GM18520 (cell line): ENCODE data around the gene TRPM3.

Source experiments
- ATAC-seq: cut with Tn5 transposase; IDR thresholded peaks from one replicate; pipeline ENCODE4 v1.9.1; 2021; ENCODE audit not compliant: unreplicated experiment

TRPM3 gene

DNA sequence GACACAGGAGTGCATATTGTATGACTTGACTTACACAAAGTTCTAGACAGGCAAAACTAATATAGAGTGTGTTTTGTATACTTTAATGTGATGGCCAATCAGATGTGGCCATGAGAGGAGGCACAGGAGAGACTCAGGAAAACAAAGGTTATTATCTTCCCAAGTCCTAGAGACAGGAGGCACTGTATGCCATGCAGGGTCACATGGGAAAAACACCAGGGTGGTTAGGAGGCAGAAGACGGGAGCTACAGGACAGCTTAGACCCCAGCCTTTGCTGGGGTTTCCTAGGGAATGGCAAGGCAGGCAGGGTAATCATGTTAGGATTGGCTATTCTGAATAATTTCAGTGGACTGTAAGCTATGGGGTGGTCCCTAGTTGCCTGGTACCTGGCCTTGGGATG lies 16.2 kb downstream of the TRPM3 start:
- ATAC-seq, result no peak

DNA sequence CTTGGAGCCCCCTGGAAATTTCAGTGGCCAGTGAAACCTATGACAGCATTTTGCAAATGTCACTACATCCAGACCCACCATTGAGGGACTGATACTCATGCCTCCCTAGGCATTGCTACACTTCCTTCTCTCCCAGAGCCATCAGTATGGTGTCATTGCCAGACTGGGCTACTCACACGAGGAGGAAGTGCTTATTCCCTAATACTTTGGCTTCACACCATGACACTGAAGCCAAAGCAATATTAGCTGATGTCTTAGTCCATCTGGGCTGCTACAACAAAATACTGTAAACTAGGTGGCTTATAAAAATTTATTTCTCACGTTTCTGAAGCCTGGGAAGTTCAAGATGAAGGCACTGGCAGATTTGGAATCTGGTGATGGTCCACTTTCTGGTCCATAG lies 22.6 kb downstream of the TRPM3 start:
- no peak for ATAC-seq

DNA sequence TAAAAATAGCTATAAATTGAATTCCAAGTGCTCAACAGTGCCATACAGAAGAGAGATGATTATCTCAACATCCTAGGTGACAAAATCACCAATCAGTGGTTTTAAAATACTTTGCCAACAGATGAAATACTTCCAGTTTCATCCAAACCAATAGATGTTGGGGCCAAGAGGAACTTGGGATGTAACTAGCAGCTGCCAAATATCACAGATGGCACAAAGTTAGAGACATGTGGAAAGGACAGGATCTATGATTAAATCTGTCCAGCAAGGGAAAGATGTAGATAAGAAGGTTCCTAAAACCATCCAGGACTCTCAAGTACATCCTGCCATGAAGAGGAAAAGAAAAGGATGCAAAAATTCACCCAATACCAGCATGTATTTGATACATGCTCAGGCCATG lies 23.8 kb downstream of the TRPM3 start:
- no peak for ATAC-seq

DNA sequence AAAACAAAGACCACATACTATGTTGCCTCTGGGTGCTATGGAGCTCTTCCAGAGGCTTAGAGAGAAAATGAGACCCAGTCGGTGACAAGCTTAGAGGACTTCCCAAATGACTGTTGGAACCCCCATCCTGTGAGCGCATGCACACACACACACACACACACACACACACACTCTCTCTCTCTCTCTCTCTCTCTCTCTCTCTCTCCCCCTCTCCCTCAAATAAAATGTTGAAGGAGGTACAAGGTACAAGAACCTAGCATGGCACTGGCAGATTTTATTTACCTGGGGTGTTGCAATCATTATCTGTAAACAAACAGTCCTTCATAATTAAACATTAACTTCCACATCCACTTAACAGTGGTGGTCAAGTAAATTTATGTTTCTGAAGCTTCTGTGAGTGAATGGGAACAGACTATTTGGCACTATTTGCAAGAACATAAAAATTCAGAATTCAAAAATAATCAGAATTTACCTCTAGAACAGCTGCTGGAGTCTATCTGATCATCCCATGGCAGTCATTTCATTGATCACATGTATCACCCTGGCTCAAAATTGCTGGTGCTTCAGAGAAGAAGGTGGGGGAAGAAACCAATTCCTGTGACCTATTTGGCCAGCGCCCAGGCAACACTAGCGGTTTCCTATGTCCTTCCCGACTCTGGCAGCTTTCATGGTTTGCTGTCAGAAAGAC lies 24.9 kb downstream of the TRPM3 start:
- ATAC-seq, result no peak

DNA sequence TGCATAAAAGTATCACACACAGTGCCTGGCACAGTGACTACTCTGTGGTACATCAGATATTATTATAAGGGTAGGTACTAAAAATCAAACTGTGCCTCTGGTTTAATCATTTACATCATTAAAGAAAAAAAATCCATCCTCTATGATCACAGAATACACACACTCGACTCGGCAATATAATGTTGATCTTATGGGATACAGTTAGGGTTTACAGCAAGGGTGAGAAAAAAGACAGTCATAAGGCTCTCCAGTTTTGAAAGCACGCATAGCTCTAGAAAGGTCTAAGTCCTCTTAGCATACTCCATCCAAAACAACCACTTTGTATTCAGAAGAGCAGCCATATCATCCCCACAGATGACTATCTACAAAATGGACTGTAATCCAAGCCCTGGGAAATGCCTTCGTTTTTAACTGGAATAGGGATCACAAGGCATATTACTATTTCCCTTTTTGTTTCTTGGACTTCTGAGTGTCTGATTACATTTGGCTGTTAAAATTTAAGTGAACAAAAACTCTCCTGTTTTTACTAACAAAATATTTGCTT lies 26.6 kb downstream of the TRPM3 start:
- ATAC-seq, result no peak

DNA sequence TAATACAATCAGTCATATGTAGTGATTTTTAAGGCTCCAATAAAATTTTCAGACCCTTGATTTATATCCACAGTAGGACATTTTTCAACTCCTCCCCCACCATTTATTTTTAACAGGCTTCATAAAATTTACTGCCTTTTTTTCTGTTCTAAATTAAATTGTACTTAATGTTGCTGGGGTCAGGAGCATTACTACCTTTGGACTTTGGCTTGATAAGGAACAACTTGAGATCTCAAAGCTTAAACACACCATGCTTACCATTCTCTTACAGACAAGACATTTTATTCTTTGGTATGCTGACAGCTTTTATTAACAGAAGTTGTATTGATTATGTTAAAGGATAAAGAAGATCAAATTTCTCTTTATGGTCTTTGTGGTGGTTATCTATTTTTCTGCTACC lies 30.5 kb downstream of the TRPM3 start:
- no peak for ATAC-seq

DNA sequence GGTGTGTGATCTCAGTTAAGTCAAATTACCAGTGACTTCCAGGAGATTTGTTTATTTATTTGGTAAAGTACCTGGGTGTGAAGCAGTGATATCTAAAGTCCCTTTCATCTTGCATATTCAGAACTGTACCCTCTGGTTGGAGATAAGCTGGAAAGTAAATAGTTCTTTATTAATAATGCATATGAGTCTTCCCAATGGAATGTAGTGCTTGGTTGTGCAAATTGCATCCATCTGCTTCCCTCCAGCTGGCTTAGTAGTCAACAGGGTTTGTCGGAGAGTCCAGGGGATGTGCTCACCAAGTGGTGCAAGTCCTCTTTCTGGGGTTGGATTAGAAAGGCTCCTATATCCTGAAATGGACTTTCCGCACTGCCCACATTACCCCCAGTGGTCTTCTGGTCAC lies 42.0 kb downstream of the TRPM3 start:
- ATAC-seq, result no peak

DNA sequence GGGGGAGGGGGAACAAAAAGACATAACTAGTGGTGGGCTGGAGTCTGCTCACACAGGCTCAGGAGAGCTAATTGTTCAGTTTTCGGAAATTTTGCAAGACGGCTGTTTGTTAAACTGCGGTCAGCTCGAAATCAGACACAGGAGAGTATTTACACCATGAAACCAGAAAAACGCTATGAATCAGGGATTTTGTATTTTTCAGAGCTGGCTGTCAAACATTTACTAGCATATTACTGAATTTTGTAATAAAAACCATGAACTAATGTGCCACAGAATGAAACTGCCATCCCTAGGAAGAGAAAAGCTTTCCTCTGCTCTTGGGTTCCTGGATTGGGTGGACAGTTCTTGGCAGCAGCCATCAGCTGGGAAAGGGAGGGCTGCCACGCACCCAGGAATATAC lies 45.3 kb downstream of the TRPM3 start:
- ATAC-seq, result no peak

DNA sequence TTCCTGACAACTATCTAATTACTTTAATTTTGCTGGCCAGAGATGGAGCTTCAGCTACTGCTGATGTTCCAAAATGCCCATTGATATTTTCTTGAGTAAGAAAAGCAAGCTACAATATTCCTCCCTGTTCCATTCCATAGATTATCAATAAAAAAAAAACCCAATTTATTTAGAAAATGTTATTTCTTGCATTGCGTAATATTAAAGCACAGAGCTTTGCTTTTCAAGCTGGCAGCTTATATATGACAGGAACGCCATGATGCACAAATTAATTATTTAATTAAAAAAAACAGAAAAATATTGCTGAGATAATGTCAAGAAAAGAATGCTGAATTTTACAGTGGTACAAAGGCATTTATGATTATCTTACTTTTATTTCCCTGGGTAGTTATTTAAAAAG lies 47.9 kb downstream of the TRPM3 start:
- no peak for ATAC-seq

DNA sequence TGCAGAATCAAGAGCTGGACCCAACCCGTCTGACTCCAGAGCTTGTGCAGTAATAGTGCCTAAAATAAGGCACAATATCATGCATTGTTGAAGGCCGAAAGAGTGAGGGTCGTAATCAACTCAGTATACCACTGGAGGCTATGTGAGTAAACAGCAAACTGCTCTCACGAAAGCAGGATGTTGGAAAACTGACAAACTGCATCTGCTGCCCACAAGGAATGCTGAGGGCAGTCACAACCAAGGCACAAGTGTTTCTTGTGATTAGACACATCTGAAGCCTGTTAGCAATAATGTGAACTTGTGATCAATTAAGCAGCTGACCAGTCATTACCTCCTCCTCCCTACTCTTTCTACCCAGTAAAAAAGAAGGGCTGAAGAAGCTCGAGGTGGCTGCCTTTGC lies 48.8 kb downstream of the TRPM3 start:
- no peak for ATAC-seq

DNA sequence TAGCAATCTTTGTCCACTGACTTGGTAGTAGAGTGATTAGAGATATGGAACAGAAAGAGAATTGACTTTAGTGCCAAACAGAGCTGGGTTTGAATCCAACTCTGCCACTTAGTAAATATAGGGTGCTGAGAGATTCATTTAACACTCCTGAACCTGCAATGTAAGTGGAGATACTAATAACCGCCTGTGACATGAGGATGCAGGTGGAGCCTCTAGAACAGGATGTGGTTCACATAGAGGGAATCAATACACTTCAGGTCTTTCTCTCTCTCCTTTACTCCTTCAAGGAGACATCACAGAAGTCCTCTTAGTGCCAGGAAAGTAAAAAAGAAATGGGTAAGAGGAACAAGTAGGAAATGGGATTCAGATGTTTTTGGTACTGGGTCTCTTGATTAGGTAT lies 49.8 kb downstream of the TRPM3 start:
- no peak for ATAC-seq

DNA sequence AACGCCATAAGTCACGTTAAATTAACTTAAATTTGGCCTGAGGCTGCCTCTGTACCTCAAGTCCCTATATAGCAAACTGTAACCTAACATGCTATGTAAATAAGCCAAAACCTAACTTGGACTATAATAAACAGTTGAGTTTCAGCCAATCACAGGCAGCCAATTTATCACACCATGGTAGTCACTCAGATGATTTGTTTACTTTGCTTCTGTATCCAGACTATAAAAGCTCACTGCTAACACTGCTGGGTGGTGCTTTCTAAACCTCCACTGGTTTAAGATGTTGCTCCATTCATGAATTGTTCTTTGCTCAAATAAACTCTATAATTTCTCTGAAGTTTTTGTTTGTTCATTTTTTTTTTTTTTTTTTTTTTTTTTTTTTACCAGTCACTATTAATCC lies 62.8 kb downstream of the TRPM3 start:
- ATAC-seq, result no peak

DNA sequence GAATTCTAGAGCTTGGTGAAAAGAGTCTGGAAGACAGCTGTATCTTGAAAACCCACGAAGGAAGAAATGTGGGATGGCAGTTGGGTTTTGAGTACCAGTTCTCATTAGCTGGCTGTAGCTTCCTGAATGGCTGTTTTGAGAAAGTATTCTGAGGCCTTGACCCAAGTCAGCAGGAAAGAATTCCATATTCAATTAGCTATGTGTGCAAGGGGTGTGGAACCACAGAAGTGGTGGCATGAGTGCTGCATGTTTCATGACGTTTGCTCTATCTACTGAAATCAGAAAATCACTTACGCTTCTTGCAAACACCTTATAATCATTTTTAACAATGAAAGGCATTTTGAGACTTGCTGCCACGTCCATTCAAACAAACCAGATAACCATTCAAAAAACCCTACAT lies 69.1 kb downstream of the TRPM3 start:
- no peak for ATAC-seq

DNA sequence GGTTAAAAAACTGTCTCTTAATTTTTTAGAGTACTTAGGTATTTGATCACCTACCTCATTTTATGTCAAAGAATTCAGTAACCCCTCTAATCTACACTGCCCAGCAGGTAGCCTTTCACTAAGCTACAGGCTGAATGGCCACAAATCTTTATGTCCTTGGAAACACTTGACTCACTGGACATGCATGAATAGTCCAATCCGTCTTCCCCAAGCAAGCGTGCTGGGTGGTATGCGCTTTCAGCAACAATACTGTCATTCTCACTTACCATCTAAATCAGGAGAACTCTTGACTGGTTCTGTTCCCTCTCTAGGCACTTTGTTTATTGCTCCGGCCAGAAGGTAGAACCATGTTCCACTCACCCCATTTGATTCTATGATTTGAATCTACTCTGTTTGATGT lies 73.1 kb downstream of the TRPM3 start:
- no peak for ATAC-seq

DNA sequence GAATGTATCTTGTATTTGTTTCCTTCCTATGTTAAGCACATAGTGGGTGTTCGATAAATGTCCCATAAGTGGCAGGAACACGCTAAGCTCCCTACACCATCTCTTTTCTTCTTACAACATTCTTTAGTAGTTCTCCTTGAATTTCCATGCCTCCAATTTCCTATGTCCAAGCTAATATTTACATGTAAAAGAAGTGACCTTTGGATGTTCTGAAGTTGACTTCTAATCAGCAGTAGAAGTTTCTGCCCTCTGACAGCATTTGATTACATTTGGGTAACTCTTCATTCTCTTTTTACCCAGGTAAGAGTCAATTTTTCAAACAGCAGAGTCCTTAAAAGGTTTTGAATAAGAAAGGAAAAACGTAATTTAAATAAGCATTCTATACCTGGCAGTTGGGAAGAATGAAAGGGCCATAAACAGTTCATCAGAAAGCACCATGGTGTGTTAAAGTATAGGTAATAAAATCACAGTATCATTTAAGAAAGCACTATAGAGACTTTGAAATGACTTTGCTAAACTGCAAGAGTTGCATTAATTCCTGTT lies 78.9 kb downstream of the TRPM3 start:
- ATAC-seq, result no peak

DNA sequence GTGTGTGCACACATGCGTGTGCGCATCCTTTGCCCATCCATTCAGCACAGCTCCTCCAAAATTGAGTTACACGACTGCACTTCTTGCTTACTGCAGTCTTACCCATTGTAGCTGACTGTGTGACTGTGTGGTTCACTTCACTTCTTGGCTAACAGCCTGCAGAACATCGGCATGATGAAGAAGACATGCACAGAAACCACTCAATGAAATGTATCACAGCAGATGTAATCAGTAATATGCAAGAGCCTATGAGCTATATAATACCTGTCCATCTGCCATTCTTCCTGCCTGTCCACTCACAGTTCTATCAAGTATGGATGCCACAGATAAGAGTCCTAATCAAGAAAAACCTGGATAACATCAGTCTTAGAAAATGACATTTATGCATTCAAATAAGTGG lies 83.9 kb downstream of the TRPM3 start:
- no peak for ATAC-seq

DNA sequence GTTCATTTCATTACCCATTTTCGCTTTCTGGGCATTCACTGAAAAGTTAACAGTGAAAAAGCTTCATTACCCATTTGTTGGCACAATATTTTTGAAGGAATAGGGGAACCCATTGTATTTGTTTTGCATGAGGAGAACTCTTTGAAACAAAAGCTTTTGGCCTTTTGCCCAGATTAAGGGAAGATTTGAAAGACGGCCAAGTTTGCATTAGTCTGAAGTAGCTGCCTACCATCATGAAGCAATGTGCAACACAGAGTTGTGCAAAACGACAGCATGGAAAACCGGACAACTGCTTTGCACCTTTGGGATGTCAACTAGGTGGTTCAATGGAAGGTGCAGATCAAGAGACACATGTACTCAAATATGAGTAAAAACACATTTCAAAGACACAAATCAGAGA lies 84.9 kb downstream of the TRPM3 start:
- ATAC-seq, result no peak

DNA sequence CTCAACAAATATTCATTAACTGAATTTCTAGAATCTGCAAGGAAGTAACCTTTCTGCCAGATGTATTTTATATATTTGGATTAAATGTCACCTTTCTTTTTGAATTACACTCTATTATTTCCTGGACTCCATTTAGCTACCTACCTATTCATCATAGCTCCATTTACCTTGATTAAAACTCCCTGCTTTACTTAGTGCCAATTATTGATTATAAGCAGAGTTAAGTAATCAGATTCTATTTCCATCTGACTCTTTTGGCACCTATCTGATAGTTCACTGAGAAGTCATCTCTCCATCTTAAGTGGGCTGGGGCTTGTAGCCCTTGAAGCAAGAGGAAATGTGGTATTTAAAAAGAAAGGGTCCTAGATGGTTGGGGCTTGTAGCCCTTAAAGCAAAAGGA lies 88.6 kb downstream of the TRPM3 start:
- no peak for ATAC-seq

DNA sequence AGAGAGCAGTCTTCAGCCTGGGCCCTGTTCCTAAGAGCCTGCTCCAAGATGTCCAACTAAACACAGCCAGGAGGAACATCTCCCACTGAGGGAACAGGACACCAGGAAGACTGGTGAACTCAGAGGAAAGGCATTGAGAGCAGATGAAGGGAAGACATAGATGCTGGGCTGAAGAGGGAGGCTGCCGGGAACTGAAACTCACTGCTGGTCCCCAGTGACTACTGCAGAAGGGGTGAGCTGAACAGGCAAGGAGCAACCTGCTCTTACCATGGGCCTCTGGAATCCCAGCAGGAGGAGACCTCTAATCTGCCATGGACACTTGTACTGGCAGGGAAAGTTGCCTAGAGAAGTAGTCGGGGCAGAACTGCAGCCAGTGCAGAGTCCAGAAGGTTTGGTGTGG lies 95.7 kb downstream of the TRPM3 start:
- no peak for ATAC-seq

DNA sequence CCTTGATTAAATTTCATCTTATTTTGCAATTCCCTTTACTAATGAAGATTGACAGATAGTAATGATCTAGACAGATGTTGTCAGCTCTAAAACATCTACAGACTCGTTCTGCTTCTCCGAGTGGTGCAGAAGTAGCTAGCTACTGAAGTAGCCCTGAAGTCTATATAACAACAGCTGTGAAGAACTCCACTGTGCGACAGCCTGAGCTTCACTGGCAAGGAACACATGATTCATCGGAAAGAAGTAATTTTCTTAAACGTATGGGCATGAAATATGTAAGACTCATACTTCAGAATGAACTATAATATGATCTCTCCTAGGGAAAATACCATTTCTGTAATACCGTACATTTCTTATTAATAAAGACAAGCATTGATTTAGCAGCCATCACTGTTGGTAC lies 96.2 kb downstream of the TRPM3 start:
- no peak for ATAC-seq

DNA sequence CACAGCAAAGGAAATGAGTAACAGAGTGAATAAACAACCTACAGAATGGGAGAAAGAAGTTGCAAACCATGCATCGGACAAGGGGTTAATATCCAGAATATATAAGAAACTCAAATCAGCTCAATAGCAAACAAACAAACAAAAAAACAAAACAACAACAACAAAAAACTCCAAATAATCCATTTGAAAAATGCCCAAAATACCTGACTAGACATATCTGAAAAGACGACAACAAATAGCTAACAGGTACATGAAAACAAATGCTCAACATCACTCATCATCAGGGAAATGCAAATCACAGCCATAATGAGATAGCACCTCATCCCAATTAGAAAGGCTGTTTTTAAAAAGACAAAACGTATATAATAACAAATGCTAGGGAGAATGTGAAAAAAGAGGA lies 111.2 kb downstream of the TRPM3 start:
- ATAC-seq, result no peak

DNA sequence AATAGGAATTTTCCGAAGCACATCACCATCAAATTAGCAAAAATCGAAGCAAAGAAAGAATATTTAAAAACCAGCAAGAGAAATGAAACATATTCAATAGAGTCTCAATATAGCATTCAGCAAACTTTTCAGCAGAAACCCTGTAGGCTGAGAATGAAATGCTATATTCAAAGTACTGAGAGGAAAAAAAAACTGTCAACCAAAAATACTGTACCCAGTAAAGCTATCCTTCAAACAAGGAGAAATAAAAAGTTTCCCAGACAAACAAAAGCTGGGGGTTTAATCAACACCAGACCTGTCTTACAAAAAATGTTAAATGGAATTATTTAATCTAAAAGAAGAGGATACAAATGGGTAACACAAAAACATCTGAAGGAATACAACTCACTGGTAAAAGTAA lies 116.0 kb downstream of the TRPM3 start:
- no peak for ATAC-seq

DNA sequence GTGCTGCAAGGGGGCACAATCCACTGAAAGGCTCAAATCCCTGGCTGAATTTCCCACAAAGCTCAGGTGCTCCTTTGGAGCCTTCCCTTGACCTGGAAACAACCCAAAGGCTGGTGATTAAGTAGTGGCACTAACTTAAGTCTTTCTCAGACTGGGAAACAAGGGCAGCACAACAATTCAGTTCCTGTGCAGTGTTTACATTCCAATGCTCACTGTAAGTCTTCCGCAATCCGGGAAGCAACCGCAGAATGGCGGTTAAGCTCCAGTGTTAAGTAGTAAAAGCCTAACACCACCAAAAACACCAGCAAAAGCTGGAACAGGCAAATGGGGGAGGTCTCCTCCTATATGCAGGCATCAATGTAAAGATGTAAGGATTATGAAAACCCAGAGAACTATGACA lies 117.2 kb downstream of the TRPM3 start:
- no peak for ATAC-seq
